AG04450 (cell line): Measurements from ENCODE around the gene CMTM1. TPM values are rescaled to one million over a fixed set of nuclear protein-coding genes. Genes with fewer than 3 reads are reported as not detected.

ENCODE experiments used
- CTCF ChIA-PET: fragments of 300-600, 350-600 bp; formaldehyde crosslinking; extraction: SDS; loops from one replicate; lab custom pipeline; 2022; ENCODE audit warnings: antibody characterized with exemption, inconsistent platforms; lab: Charles Lee
- POLR2A ChIA-PET: fragments of 350-600 bp; formaldehyde crosslinking; extraction: SDS; loops from one replicate; lab custom pipeline; 2021; ENCODE audit warnings: antibody characterized with exemption, inconsistent platforms; lab: Yijun Ruan, JAX
- DNase-seq: peaks from one replicate; pipeline ENCODE4 v3.0.0-alpha.2; 2011; ENCODE audit warnings: low read depth, low spot score
- H3K27ac ChIP-seq: one replicate; pipeline ENCODE4 v1.5.1; 2012; ENCODE audit warnings: low read depth, low read length, control low read depth
- H3K27me3 ChIP-seq: one replicate; pipeline ENCODE4 v1.6.0; 2012; ENCODE audit warnings: low read length; ENCODE audit not compliant: control insufficient read depth, insufficient read depth
- H3K4me3 ChIP-seq: 2 replicates; pipeline ENCODE4 v1.5.1; 2011; ENCODE audit warnings: mild to moderate bottlenecking, low read depth, low read length, control low read depth
- H3K9me3 ChIP-seq: 2 replicates; pipeline ENCODE4 v1.5.1; 2012; ENCODE audit warnings: low read length; ENCODE audit not compliant: control insufficient read depth, insufficient read depth
- CTCF ChIP-seq: IDR thresholded peaks from 2 replicates; pipeline ENCODE4 v1.5.1; 2011; ENCODE audit warnings: low read depth, low read length, control low read depth, inconsistent platforms
- polyA plus RNA-seq: library from polyadenylated mRNA; depleted of rRNA; stranded (reverse); fragments of >200 nt; gene quantifications from 2 replicates; pipeline ENCODE4 v1.2.3, GENCODE V29; 2011

CMTM1 gene
- polyA plus RNA-seq, 1 experiment, result 1.6 TPM

- ChIA-PET CTCF (no interaction called here), POLR2A (no interaction called here)
- Histone ChIP-seq H3K9me3 (no peaks in the 10 kb centered on the region), H3K27me3 (no peaks in the 10 kb centered on the region), H3K4me3 (no peak overlapping the region), H3K27ac (no peak overlapping the region)
- DNase-seq, result no peak
- no peak for TF ChIP-seq CTCF
These were observed 37.9 kb upstream of the CMTM1 start for GRCh38 chr16:66528294-66528693.

- Histone ChIP-seq H3K4me3 (no peak overlapping the region), H3K27ac (no peak overlapping the region), H3K9me3 (no peaks in the 10 kb centered on the region), H3K27me3 (no peaks in the 10 kb centered on the region)
- ChIA-PET CTCF (no interaction called here), POLR2A (no interaction called here)
- TF ChIP-seq CTCF, result no peak
- no peak for DNase-seq
These were observed 36.8 kb upstream of the CMTM1 start for GRCh38 chr16:66529475-66529874.

- ChIA-PET POLR2A (no interaction called here), CTCF (no interaction called here)
- TF ChIP-seq CTCF, result no peak
- no peak overlapping the region for H3K27ac ChIP-seq
- no peak for DNase-seq
- no peak overlapping the region for H3K4me3 ChIP-seq
- no peaks in the 10 kb centered on the region for H3K9me3 ChIP-seq
- no peaks in the 10 kb centered on the region for H3K27me3 ChIP-seq
These were observed 31.9 kb upstream of the CMTM1 start for GRCh38 chr16:66534376-66534799.

- POLR2A ChIA-PET, result interaction anchor here (0.6 to 0.7 kb wide), 2 partner anchors 15 to 29 kb away, joined by 3 to 6 read pairs; no protein-coding TSS in a partner anchor
- Histone ChIP-seq H3K4me3 (no peak overlapping the region), H3K27ac (no peak overlapping the region), H3K27me3 (no peaks in the 10 kb centered on the region), H3K9me3 (no peaks in the 10 kb centered on the region)
- DNase-seq, result no peak
- TF ChIP-seq CTCF, result no peak
- CTCF ChIA-PET, result no interaction called here
These were observed 29.7 kb upstream of the CMTM1 start for GRCh38 chr16:66536525-66536924.

GRCh38 chr16:66537236-66537635, 29.0 kb upstream of the CMTM1 start:
- H3K27ac ChIP-seq, result no peak overlapping the region
- no peak for DNase-seq
- no peak for TF ChIP-seq CTCF
- ChIA-PET CTCF (no interaction called here), POLR2A (no interaction called here)
- no peak overlapping the region for H3K4me3 ChIP-seq
- H3K27me3 ChIP-seq, result no peaks in the 10 kb centered on the region
- H3K9me3 ChIP-seq, result no peaks in the 10 kb centered on the region
